Spinal cord (tissue), 10 donors: Measurements from ENCODE around the gene HEATR5A. TPM values are rescaled to one million over a fixed set of nuclear protein-coding genes. Genes with fewer than 3 reads are reported as not detected.
"Not testable (repeated sequence)": the region's sequence is repeated elsewhere in the genome, so short reads cannot be mapped to it uniquely, and the experiment has no call there.

Experiments
- DNase-seq, 6 donors: peaks; one replicate each; pipeline versions ENCODE4 v3.0.0 to v3.0.0-alpha.2; 2013 to 2015; ENCODE audit warnings: low spot score in 6 of 6, low read depth in 4 of 6
- H3K27ac ChIP-seq: one replicate; pipeline ENCODE4 v1.5.1; 2013; ENCODE audit warnings: low read depth, low read length, control low read depth
- H3K27me3 ChIP-seq: one replicate; pipeline ENCODE4 v1.6.1; 2013; ENCODE audit warnings: low read length; ENCODE audit not compliant: control insufficient read depth, insufficient read depth
- H3K36me3 ChIP-seq: one replicate; pipeline ENCODE4 v1.6.1; 2013; ENCODE audit warnings: low read length; ENCODE audit not compliant: control insufficient read depth, insufficient read depth
- H3K4me1 ChIP-seq: one replicate; pipeline ENCODE4 v1.6.1; 2013; ENCODE audit warnings: low read length; ENCODE audit not compliant: control insufficient read depth, insufficient read depth
- H3K4me3 ChIP-seq: one replicate; pipeline ENCODE4 v1.5.1; 2013; ENCODE audit warnings: low read depth, low read length, control low read depth
- H3K9me3 ChIP-seq: one replicate; pipeline ENCODE4 v1.6.1; 2013; ENCODE audit warnings: low read length; ENCODE audit not compliant: control insufficient read depth, insufficient read depth
- WGBS: methylation state at CpG from one replicate; pipeline ENCODE4 v1.1.5; 2013; ENCODE audit warnings: missing lambda C conversion rate; ENCODE audit not compliant: insufficient coverage; 5-methylcytosine and 5-hydroxymethylcytosine counted together
- polyA plus RNA-seq, 2 donors: library from polyadenylated mRNA; unstranded; fragments of 120-200 nt; gene quantifications; one replicate each; pipeline ENCODE4 v1.2.1, GENCODE V29; 2013; ENCODE audit not compliant: insufficient read length in 2 of 2
- total RNA-seq, 2 donors: library from RNA; depleted of rRNA in 1 of 2; stranded (reverse); fragments of 120-200 nt in 1 of 2; fragments of >200 nt in 1 of 2; gene quantifications; one replicate each; pipeline versions ENCODE4 v1.2.3 to v1.2.4, GENCODE V29; 2013 to 2014
- donor health status: healthy.

HEATR5A gene
- total and polyA plus RNA-seq, 4 donors = 20.4 to 74.2 (median 37.1) TPM

- H3K27ac ChIP-seq = no peak overlapping the region
- 98% methylated on average over 8 of the region's 13 CpGs for WGBS
- no peak for DNase-seq
Observed at GRCh38 chr14:31266437-31267331, 153.7 kb downstream of the HEATR5A start.

GRCh38 chr14:31265701-31266398 lies 154.5 kb downstream of the HEATR5A start:
- peaks cover 10% of the 10 kb centered on the region for H3K4me1 ChIP-seq
- no peaks in the 10 kb centered on the region for H3K36me3 ChIP-seq
- H3K27me3 ChIP-seq = no peaks in the 10 kb centered on the region
- H3K9me3 ChIP-seq = peaks cover 5% of the 10 kb centered on the region
- H3K4me3 ChIP-seq = no peak overlapping the region
- 91% methylated on average over 4 of the region's 8 CpGs for WGBS
- no peak overlapping the region for H3K27ac ChIP-seq
- DNase-seq = peak in 1 of 6 donors; percentile 40

More at GRCh38 chr14:31266437-31267331, 153.7 kb downstream of the HEATR5A start:
- Histone ChIP-seq H3K4me3 (no peak overlapping the region), H3K27me3 (no peaks in the 10 kb centered on the region), H3K9me3 (peaks cover 5% of the 10 kb centered on the region), H3K4me1 (peaks cover 6% of the 10 kb centered on the region), H3K36me3 (no peaks in the 10 kb centered on the region)

- H3K4me1 ChIP-seq = peaks cover 10% of the 10 kb centered on the region
- no peaks in the 10 kb centered on the region for H3K27me3 ChIP-seq
- no peaks in the 10 kb centered on the region for H3K9me3 ChIP-seq
- H3K4me3 ChIP-seq = no peak overlapping the region
- 63% methylated on average over 1 of the region's 2 CpGs for WGBS
- peak overlapping the region; percentile 29 for H3K27ac ChIP-seq
- no peaks in the 10 kb centered on the region for H3K36me3 ChIP-seq
- DNase-seq = peak in 5 of 6 donors; percentile 39 to 90 (median 54)
Observed at GRCh38 chr14:31263485-31264133, 156.7 kb downstream of the HEATR5A start.

- H3K4me1 ChIP-seq = peaks cover 10% of the 10 kb centered on the region
- no peak overlapping the region for H3K27ac ChIP-seq
- 19% methylated on average over 2 of the region's 6 CpGs for WGBS
- H3K4me3 ChIP-seq = no peak overlapping the region
- no peaks in the 10 kb centered on the region for H3K27me3 ChIP-seq
- peak in 3 of 6 donors; percentile 21 to 76 (median 58) for DNase-seq
- no peaks in the 10 kb centered on the region for H3K36me3 ChIP-seq
- no peaks in the 10 kb centered on the region for H3K9me3 ChIP-seq
Observed at GRCh38 chr14:31261859-31262731, 158.3 kb downstream of the HEATR5A start.

GRCh38 chr14:31261523-31261858 lies 158.9 kb downstream of the HEATR5A start:
- H3K36me3 ChIP-seq = no peaks in the 10 kb centered on the region
- 100% methylated on average over 1 of the region's 3 CpGs for WGBS
- H3K27ac ChIP-seq = no peak overlapping the region
- H3K9me3 ChIP-seq = no peaks in the 10 kb centered on the region
- H3K27me3 ChIP-seq = no peaks in the 10 kb centered on the region
- no peak overlapping the region for H3K4me3 ChIP-seq
- no peak for DNase-seq
- H3K4me1 ChIP-seq = peaks cover 10% of the 10 kb centered on the region

GRCh38 chr14:31259040-31259435 lies 161.3 kb downstream of the HEATR5A start:
- H3K27me3 ChIP-seq, H3K36me3 ChIP-seq, DNase-seq, H3K27ac ChIP-seq, H3K4me3 ChIP-seq, H3K9me3 ChIP-seq: not testable (repeated sequence)
- WGBS = 100% methylated on average over 1 of the region's 4 CpGs
- peaks cover 10% of the 10 kb centered on the region for H3K4me1 ChIP-seq

GRCh38 chr14:31258427-31259039 lies 161.8 kb downstream of the HEATR5A start:
- H3K4me3 ChIP-seq = no peak overlapping the region
- H3K27me3 ChIP-seq = no peaks in the 10 kb centered on the region
- H3K4me1 ChIP-seq = peaks cover 7% of the 10 kb centered on the region
- H3K27ac ChIP-seq = no peak overlapping the region
- H3K36me3 ChIP-seq = no peaks in the 10 kb centered on the region
- no peak for DNase-seq
- 100% methylated on average over 1 of the region's 3 CpGs for WGBS
- no peaks in the 10 kb centered on the region for H3K9me3 ChIP-seq

GRCh38 chr14:31257554-31258426 lies 162.6 kb downstream of the HEATR5A start:
- not testable (repeated sequence) for H3K27ac ChIP-seq, H3K36me3 ChIP-seq, H3K27me3 ChIP-seq, H3K9me3 ChIP-seq, H3K4me3 ChIP-seq, H3K4me1 ChIP-seq, DNase-seq
- 98% methylated on average over 6 of the region's 17 CpGs for whole genome bisulfite sequencing
